ENCODE results near the gene SCARB1. TPM values are rescaled to one million over a fixed set of nuclear protein-coding genes. Genes with fewer than 3 reads are reported as not detected.

Gene SCARB1
- total RNA-seq, 1 experiment from 2014 or later: 68.3 TPM

DNA sequence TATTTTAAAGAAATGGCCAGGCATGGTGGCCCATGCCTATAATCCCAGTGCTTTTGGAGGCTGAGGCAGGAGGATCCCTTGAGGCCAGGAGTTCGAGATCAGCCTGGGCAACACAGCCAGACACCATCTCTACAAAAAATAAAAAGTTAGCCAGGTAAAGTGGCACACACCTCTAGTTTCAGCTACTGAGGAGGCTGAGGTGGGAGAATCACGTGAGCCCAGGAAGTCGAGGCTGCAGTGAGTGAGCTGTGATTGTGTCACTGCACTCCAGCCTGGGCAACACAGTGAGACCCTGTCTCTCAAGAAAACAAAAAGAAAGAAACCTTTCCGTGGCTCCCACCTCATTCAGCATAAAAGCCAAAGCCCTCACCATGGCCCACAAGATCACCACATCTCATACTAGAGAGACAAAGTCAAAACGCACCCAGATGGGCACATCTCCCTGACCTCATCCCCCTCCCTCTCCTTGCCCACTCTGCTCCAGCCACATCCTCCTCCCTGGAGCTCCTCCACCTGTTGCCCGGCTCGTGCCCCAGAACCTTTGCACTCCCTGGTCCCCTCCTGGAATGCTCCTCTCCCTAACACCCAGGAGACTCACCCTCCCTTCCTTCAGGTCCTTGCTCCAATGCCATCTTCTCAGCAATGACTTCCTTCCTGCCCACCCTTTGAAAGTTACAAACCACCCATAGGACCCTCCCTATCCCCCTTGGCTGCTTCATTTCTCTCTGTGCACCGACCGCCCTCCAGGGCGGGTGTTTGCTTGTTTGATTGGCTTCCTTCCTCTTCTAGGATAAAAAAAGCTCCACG lies 4.8 kb upstream of the SCARB1 start:
- CTCF ChIA-PET: interaction anchor here (1.0 to 1.5 kb wide), 2 partner anchors 11 to 39 kb away, joined by 3 to 12 read pairs; no protein-coding TSS in a partner anchor

DNA sequence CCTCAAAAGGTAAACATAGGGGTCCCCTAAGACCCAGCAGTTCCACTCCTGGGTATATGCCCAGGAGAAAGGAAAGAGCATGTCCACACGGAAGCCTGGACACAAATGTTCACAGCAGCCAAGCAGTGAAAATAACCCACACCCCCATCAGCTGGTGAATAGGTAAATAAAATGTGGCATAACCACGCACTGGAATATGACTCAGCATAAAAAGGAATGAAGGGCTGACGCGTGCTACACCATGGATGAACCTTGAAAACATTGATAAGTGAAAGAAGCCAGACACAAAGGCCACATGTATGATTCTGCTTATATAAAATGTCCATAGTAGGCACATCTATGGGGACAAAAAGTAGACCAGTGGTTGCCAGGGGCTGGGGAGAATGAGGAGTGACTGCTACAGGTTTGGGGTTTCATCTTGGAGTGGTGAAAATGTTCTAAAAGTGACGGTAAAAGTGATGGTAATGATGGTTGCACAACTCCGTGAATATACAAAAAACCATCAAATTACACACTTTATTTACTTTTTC lies 3.8 kb upstream of the SCARB1 start:
- DNase-seq (ENCODE audit: low spot score) (no peak), ATAC-seq (no peak)
- Mint-ChIP-seq H3K9me3 (no peaks in the 10 kb centered on the region), H3K4me3 (no peak overlapping the region), H3K27me3 (ENCODE audit: low read depth) (peaks cover 5% of the 10 kb centered on the region), H3K36me3 (no peaks in the 10 kb centered on the region), H3K27ac (no peak overlapping the region), H3K4me1 (peaks cover 21% of the 10 kb centered on the region)
- ChIA-PET CTCF (no interaction called here), POLR2A (no interaction called here)
- TF ChIP-seq ZBTB21 (CRISPR knock-in tag; IDR thresholded peaks at IDR 0.05; ENCODE audit: borderline replicate concordance): no peak
- no peak for TF ChIP-seq SP1 (CRISPR knock-in tag; conservative IDR thresholded peaks at IDR 0.05)
- no peak for TF ChIP-seq ZNF219 (CRISPR knock-in tag; IDR thresholded peaks at IDR 0.05; ENCODE audit: borderline replicate concordance)

More for the DNA sequence above, 4.8 kb upstream of the SCARB1 start:
- Mint-ChIP-seq H3K4me1 (peaks cover 16% of the 10 kb centered on the region), H3K4me3 (no peak overlapping the region), H3K27ac (no peak overlapping the region), H3K36me3 (no peaks in the 10 kb centered on the region), H3K27me3 (ENCODE audit: low read depth) (peaks cover 5% of the 10 kb centered on the region), H3K9me3 (no peaks in the 10 kb centered on the region)
- no peak for DNase-seq (ENCODE audit: low spot score)
- TF ChIP-seq SP1 (CRISPR knock-in tag; conservative IDR thresholded peaks at IDR 0.05) (no peak), E2F5 (CRISPR knock-in tag; IDR thresholded peaks at IDR 0.05) (no peak), ELF4 (CRISPR knock-in tag; IDR thresholded peaks at IDR 0.05; ENCODE audit: low read depth) (no peak), ZNF121 (CRISPR knock-in tag; IDR thresholded peaks at IDR 0.05) (peak; percentile 76)
- no peak for ATAC-seq
- POLR2A ChIA-PET: no interaction called here

- POLR2A ChIA-PET: interaction anchor here (0.6 kb wide), 1 partner anchor 50 kb away, joined by 5 read pairs; no protein-coding TSS in a partner anchor
- Mint-ChIP-seq H3K27ac (no peak overlapping the region), H3K36me3 (no peaks in the 10 kb centered on the region), H3K27me3 (ENCODE audit: low read depth) (peaks cover 5% of the 10 kb centered on the region), H3K4me3 (no peak overlapping the region), H3K4me1 (peaks cover 27% of the 10 kb centered on the region), H3K9me3 (no peaks in the 10 kb centered on the region)
- TF ChIP-seq SP1 (CRISPR knock-in tag; conservative IDR thresholded peaks at IDR 0.05): no peak
- no peak for TF ChIP-seq FOXP1 (CRISPR knock-in tag; IDR thresholded peaks at IDR 0.05; ENCODE audit: borderline replicate concordance)
- TF ChIP-seq ZNF425 (CRISPR knock-in tag; conservative IDR thresholded peaks at IDR 0.05): no peak
- no peak for TF ChIP-seq ESRRA (CRISPR knock-in tag; IDR thresholded peaks at IDR 0.05; ENCODE audit: borderline replicate concordance)
- CTCF ChIA-PET: interaction anchor here (1.1 kb wide), 1 partner anchor 40 kb away, joined by 5 read pairs; no protein-coding TSS in a partner anchor
- ATAC-seq: no peak
- DNase-seq (ENCODE audit: low spot score): no peak
Measured at GRCh38 chr12:124866883-124867400, 3.3 kb upstream of the SCARB1 start.

- ChIA-PET CTCF (interaction anchor here (1.1 kb wide), 1 partner anchor 41 kb away, joined by 5 read pairs; no protein-coding TSS in a partner anchor), POLR2A (interaction anchor here (0.6 kb wide), 1 partner anchor 51 kb away, joined by 5 read pairs; no protein-coding TSS in a partner anchor)
- no peaks in the 10 kb centered on the region for H3K9me3 Mint-ChIP-seq
- peaks cover 5% of the 10 kb centered on the region for H3K27me3 Mint-ChIP-seq (ENCODE audit: low read depth)
- no peak overlapping the region for H3K27ac Mint-ChIP-seq
- H3K4me1 Mint-ChIP-seq: peaks cover 33% of the 10 kb centered on the region
- no peak overlapping the region for H3K4me3 Mint-ChIP-seq
- DNase-seq (ENCODE audit: low spot score): no peak
- H3K36me3 Mint-ChIP-seq: no peaks in the 10 kb centered on the region
- no peak for ATAC-seq
- TF ChIP-seq ZMAT4 (CRISPR knock-in tag; IDR thresholded peaks at IDR 0.05) (no peak), IRF2 (CRISPR knock-in tag; IDR thresholded peaks at IDR 0.05; ENCODE audit: borderline replicate concordance, low read depth) (no peak), ZBTB21 (CRISPR knock-in tag; IDR thresholded peaks at IDR 0.05; ENCODE audit: borderline replicate concordance) (no peak), NFE2L1 (CRISPR knock-in tag; IDR thresholded peaks at IDR 0.05) (no peak), TCF7 (CRISPR knock-in tag; IDR thresholded peaks at IDR 0.05; ENCODE audit: low read depth) (no peak), RELA (CRISPR knock-in tag; IDR thresholded peaks at IDR 0.05; ENCODE audit: borderline replicate concordance) (no peak), GTF2I (CRISPR knock-in tag; conservative IDR thresholded peaks at IDR 0.05) (no peak), ELF4 (CRISPR knock-in tag; IDR thresholded peaks at IDR 0.05; ENCODE audit: low read depth) (no peak), ZNF512 (CRISPR knock-in tag; IDR thresholded peaks at IDR 0.05; ENCODE audit: borderline replicate concordance) (no peak)
- TF ChIP-seq, protein P1, sequence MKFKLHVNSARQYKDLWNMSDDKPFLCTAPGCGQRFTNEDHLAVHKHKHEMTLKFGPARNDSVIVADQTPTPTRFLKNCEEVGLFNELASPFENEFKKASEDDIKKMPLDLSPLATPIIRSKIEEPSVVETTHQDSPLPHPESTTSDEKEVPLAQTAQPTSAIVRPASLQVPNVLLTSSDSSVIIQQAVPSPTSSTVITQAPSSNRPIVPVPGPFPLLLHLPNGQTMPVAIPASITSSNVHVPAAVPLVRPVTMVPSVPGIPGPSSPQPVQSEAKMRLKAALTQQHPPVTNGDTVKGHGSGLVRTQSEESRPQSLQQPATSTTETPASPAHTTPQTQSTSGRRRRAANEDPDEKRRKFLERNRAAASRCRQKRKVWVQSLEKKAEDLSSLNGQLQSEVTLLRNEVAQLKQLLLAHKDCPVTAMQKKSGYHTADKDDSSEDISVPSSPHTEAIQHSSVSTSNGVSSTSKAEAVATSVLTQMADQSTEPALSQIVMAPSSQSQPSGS (CRISPR knock-in tag; IDR thresholded peaks at IDR 0.05; ENCODE audit: borderline replicate concordance, low read depth): no peak
Measured at GRCh38 chr12:124866195-124866882, 2.7 kb upstream of the SCARB1 start.

Data from WTC11 (cell line).